Left forelimb (tissue), 1 donor: Measurements from ENCODE around the gene GCM1.

Experiments
- DNase-seq: peaks from one replicate; pipeline ENCODE4 v3.0.0-alpha.2; 2018; ENCODE audit warnings: low spot score

GCM1 gene

GRCh38 chr6:53107091-53107490 lies 41.5 kb downstream of the GCM1 start:
- no peak for DNase-seq

- no peak for DNase-seq
Measured at GRCh38 chr6:53104916-53105315, 43.7 kb downstream of the GCM1 start.

- DNase-seq = no peak
Measured at GRCh38 chr6:53103993-53104675, 44.5 kb downstream of the GCM1 start.

GRCh38 chr6:53101006-53101405 lies 47.6 kb downstream of the GCM1 start:
- DNase-seq = no peak

GRCh38 chr6:53100561-53100960 lies 48.1 kb downstream of the GCM1 start:
- no peak for DNase-seq

GRCh38 chr6:53095716-53096115 lies 52.9 kb downstream of the GCM1 start:
- DNase-seq = no peak

- DNase-seq = no peak
Measured at GRCh38 chr6:53095270-53095669, 53.4 kb downstream of the GCM1 start.

- no peak for DNase-seq
Measured at GRCh38 chr6:53090576-53090975, 58.1 kb downstream of the GCM1 start.

- no peak for DNase-seq
Measured at GRCh38 chr6:53089948-53090347, 58.7 kb downstream of the GCM1 start.

- no peak for DNase-seq
Measured at GRCh38 chr6:53086302-53086701, 62.3 kb downstream of the GCM1 start.

GRCh38 chr6:53080813-53081212 lies 67.8 kb downstream of the GCM1 start:
- DNase-seq = no peak
